K562 (cell line): ENCODE results near the gene SLC13A3. TPM values are rescaled to one million over a fixed set of nuclear protein-coding genes. Genes with fewer than 3 reads are reported as not detected.

Experiments
- ARHGAP35 ChIP-seq: fragments of 450-650 bp; IDR thresholded peaks from 2 replicates; pipeline ENCODE4 v1.6.1; 2018; ENCODE audit not compliant: partially characterized antibody
- CBX3 ChIP-seq, 2 experiments: IDR thresholded peaks; 1 replicate in 1 of 2; 2 replicates in 1 of 2; pipeline ENCODE4 v1.6.1; 2012; ENCODE audit warnings: inconsistent platforms in 2 of 2, low read length in 2 of 2, borderline replicate concordance in 1 of 2, control low read depth in 1 of 2
- CREB3L1 ChIP-seq: fragments of 450-650 bp; IDR thresholded peaks from 2 replicates; pipeline ENCODE4 v1.6.1; 2014; ENCODE audit warnings: low read depth, mild to moderate bottlenecking, moderate library complexity, borderline replicate concordance
- ELF2 ChIP-seq: fragments of 250-450 bp; sonication (Bioruptor Pico); IDR thresholded peaks from 2 replicates; pipeline ENCODE4 v1.5.0; 2021; ENCODE audit warnings: mild to moderate bottlenecking
- GTF2E2 ChIP-seq: fragments of 200-800 bp; sonication (Bioruptor generic); IDR thresholded peaks from 2 replicates; pipeline ENCODE4 v1.6.1; 2016; ENCODE audit warnings: missing genetic modification characterization, missing compliant biosample characterization
- HDGF ChIP-seq: fragments of 450-650 bp; IDR thresholded peaks from 2 replicates; pipeline ENCODE4 v1.6.1; 2016
- MBD2 ChIP-seq: sonication (generic); IDR thresholded peaks from 2 replicates; pipeline ENCODE4 v1.6.1; 2016; ENCODE audit warnings: low read depth, borderline replicate concordance
- MTA2 ChIP-seq: fragments of 450-650 bp; IDR thresholded peaks from 2 replicates; pipeline ENCODE4 v1.6.1; 2016; ENCODE audit warnings: low read depth
- NCOA4 ChIP-seq: fragments of 450-650 bp; IDR thresholded peaks from 2 replicates; pipeline ENCODE4 v1.6.1; 2018; ENCODE audit warnings: mild to moderate bottlenecking; ENCODE audit not compliant: partially characterized antibody
- PTRF ChIP-seq: fragments of 450-650 bp; IDR thresholded peaks from 2 replicates; pipeline ENCODE4 v1.6.1; 2016; ENCODE audit warnings: mild to moderate bottlenecking, missing genetic modification characterization, missing compliant biosample characterization
- RAD51 ChIP-seq: fragments of 450-650 bp; IDR thresholded peaks from 2 replicates; pipeline ENCODE4 v1.7.1; 2016; ENCODE audit warnings: low read depth, mild to moderate bottlenecking, borderline replicate concordance
- RNF219 ChIP-seq: fragments of 250-450 bp; sonication (Bioruptor Pico); IDR thresholded peaks from 2 replicates; pipeline ENCODE4 v1.5.0; 2022; ENCODE audit warnings: mild to moderate bottlenecking
- SRSF3 ChIP-seq: fragments of 200-400 bp; formaldehyde crosslinking; IDR thresholded peaks from 2 replicates; pipeline ENCODE4 v1.6.1; 2016; ENCODE audit warnings: mild to moderate bottlenecking, low read length, moderate library complexity; ENCODE audit not compliant: insufficient read depth
- ZNF253 ChIP-seq: fragments of 250-450 bp; sonication (Bioruptor Pico); conservative IDR thresholded peaks from 2 replicates; pipeline ENCODE4 v1.6.1; 2021; ENCODE audit warnings: mild to moderate bottlenecking
- ZNF263 ChIP-seq: sonication (generic); formaldehyde crosslinking; IDR thresholded peaks from 2 replicates; pipeline ENCODE4 v1.8.0; 2022; ENCODE audit warnings: mild to moderate bottlenecking, missing genetic modification reagents, borderline replicate concordance
- ZNF512 ChIP-seq: IDR thresholded peaks from 2 replicates; pipeline ENCODE4 v1.6.1; 2016; ENCODE audit warnings: missing genetic modification characterization, missing compliant biosample characterization
- polyA plus RNA-seq, 8 experiments: library from polyadenylated mRNA; depleted of rRNA in 4 of 8; stranded (reverse) in 5 of 8; unstranded in 3 of 8; fragments of >200 nt; fragmentation: Nextera tagmentation in 2 of 8; fragmentation: Illumina TruSeq in 1 of 8; extraction: Ambion mirVana in 2 of 8; extraction: Trizol in 1 of 8; gene quantifications; 2 replicates each; pipeline versions ENCODE4 v1.2.1 to v1.2.3, GENCODE V29; 2011 to 2014; ENCODE audit warnings: inconsistent platforms in 1 of 8, missing spikeins in 1 of 8
- total RNA-seq, 7 experiments: library from RNA; depleted of rRNA in 6 of 7; stranded (reverse); fragments of >200 nt in 6 of 7; fragmentation: Illumina TruSeq in 2 of 7; extraction: Trizol in 2 of 7; gene quantifications; 2 replicates each; pipeline versions ENCODE4 v1.2.1 to v1.2.3, GENCODE V29; 2011 to 2021; ENCODE audit warnings: low replicate concordance in 1 of 7
- TF ChIP-seq, protein P1 (sequence below): sonication (generic); formaldehyde crosslinking; IDR thresholded peaks from 2 replicates; pipeline ENCODE4 v1.8.1; 2023; ENCODE audit warnings: missing genetic modification reagents, mild to moderate bottlenecking, borderline replicate concordance

Gene SLC13A3
- total and polyA plus RNA-seq, 9 of the 15 experiments (the other 6 are each of a cell fraction or from before 2014, with no cell fraction given), result 5.5 to 16.4 (median 8.5) TPM

DNA sequence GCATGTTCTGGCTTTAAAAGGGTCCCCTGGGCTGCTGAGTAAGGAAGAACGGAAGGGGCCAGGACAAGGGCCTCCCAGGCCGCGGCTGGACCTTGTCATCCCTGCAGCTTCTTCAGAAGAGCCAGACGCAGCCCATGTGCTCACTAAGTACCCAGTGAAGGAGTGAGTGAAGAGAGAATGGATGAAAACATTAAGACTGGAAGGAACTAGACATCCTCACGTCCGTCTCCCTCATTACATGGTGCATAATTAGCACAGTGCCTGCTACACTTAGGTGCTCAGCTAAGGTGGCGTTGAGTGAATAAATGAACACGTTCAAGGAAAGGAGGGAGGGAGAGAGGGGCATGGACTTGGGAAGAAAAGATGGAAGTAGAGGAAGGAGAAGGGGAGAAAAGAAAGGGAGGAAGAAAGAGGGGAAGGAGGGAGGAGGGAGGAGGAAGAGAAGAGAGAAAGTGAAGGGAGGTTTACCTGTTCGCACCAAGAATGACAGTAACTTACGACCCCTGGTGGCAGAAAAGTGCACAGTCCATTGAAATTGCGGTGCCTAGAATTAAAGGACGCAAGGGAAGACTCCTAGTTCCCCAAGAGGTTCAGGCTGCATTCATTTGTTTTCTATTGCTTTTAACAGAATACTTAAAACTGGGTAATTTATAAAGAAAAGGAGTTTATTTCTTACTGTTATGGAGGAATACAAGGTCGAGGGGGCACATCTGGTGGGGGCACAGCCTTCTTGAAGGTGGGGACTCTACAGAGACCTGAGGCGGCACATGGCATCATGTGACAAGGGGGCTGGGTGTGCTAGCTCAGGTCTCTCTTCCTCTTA lies 30.0 kb upstream of the SLC13A3 start (continued):
- TF ChIP-seq ZNF512 (tag), result peak; percentile 87
- no peak for TF ChIP-seq ELF2 (CRISPR knock-in tag)
- TF ChIP-seq SRSF3, result no peak
- peak; percentile 44 for TF ChIP-seq NCOA4
- no peak for TF ChIP-seq ZNF253 (CRISPR knock-in tag)
- TF ChIP-seq CREB3L1, result no peak
- TF ChIP-seq GTF2E2 (tag), result no peak
- no peak for TF ChIP-seq MBD2
- TF ChIP-seq, protein P1, sequence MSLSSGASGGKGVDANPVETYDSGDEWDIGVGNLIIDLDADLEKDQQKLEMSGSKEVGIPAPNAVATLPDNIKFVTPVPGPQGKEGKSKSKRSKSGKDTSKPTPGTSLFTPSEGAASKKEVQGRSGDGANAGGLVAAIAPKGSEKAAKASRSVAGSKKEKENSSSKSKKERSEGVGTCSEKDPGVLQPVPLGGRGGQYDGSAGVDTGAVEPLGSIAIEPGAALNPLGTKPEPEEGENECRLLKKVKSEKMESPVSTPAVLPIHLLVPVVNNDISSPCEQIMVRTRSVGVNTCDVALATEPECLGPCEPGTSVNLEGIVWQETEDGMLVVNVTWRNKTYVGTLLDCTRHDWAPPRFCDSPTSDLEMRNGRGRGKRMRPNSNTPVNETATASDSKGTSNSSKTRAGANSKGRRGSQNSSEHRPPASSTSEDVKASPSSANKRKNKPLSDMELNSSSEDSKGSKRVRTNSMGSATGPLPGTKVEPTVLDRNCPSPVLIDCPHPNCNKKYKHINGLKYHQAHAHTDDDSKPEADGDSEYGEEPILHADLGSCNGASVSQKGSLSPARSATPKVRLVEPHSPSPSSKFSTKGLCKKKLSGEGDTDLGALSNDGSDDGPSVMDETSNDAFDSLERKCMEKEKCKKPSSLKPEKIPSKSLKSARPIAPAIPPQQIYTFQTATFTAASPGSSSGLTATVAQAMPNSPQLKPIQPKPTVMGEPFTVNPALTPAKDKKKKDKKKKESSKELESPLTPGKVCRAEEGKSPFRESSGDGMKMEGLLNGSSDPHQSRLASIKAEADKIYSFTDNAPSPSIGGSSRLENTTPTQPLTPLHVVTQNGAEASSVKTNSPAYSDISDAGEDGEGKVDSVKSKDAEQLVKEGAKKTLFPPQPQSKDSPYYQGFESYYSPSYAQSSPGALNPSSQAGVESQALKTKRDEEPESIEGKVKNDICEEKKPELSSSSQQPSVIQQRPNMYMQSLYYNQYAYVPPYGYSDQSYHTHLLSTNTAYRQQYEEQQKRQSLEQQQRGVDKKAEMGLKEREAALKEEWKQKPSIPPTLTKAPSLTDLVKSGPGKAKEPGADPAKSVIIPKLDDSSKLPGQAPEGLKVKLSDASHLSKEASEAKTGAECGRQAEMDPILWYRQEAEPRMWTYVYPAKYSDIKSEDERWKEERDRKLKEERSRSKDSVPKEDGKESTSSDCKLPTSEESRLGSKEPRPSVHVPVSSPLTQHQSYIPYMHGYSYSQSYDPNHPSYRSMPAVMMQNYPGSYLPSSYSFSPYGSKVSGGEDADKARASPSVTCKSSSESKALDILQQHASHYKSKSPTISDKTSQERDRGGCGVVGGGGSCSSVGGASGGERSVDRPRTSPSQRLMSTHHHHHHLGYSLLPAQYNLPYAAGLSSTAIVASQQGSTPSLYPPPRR (CRISPR knock-in tag), result no peak
- no peak for TF ChIP-seq RNF219 (CRISPR knock-in tag)
- no peak for TF ChIP-seq RAD51
- peak; percentile 92 for TF ChIP-seq HDGF
- TF ChIP-seq ZNF263 (CRISPR knock-in tag), result peak; percentile 70; the same call in 1 of the 2 replicates
- TF ChIP-seq MTA2, result peak; percentile 52; the same call in 1 of the 2 replicates
- no peak for TF ChIP-seq CBX3 (IDR thresholded peaks at IDR 0.05; ENCODE audit: borderline replicate concordance in 1 of 2, low read length in 2 of 2)
- no peak for TF ChIP-seq PTRF (tag)
- peak; percentile 75 for TF ChIP-seq ARHGAP35
